DOHH2 (cell line): Measurements from ENCODE around the gene MACROD2.

ENCODE experiments used
- CTCF ChIP-seq: fragments of 200-600 bp; sonication (generic); IDR thresholded peaks from one replicate; pipeline ENCODE4 v1.5.1; 2014; ENCODE audit warnings: antibody characterized with exemption, mild to moderate bottlenecking, low read depth, low read length; ENCODE audit not compliant: poor library complexity, severe bottlenecking
- EZH2phosphoT487 ChIP-seq: fragments of 200-600 bp; sonication (generic); IDR thresholded peaks from 2 replicates; pipeline ENCODE4 v1.6.1; 2017; ENCODE audit warnings: borderline replicate concordance, mild to moderate bottlenecking, antibody characterized with exemption, low read length, moderate library complexity, mixed read lengths

GRCh38 chr20:14536738-14537137, 541.4 kb downstream of the MACROD2 start:
- TF ChIP-seq CTCF (no peak), EZH2phosphoT487 (no peak)
